ENCODE measurements around the gene TOR1AIP2.

Gene TOR1AIP2

DNA sequence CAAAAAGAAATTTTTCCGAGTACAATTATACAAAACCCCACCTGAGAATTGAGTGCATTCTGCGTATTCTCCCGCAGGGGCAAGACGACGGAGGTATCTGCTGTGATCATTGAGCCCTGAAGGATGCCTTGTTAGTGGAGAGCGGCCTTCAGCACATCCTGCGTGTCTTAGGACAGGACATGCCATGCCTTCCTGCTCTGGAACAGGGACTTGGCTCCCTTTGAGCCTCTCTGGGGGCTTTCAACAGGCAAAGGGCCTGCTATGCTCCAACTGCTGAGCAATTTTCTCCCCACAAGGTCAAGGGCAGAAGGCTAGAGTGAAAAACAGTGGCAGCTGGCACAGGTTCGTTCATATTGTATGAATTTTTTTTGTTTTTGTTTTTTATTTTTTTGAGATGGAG, 52.4 kb downstream of the TOR1AIP2 start:
- FAIRE-seq = no peak

DNA sequence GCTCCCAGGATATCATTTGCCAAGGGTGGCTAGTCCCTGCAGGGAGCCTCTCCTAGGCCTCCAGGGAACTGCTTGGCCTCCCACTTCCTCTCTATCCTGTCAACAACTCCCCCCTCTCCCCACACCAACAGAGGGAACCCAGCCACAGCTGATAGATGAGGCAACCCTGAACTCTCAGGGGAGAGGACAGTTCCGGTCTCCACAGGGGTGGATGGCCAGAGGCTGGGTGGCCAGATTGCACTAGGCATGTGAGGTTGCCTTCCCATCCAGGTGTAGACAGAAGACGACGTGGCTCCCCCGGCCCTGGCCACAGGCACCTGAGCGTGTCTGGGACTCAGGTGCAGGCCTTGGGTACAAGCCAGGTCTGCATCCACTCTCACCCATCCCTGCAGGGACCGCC, 53.3 kb downstream of the TOR1AIP2 start:
- no peak for FAIRE-seq

DNA sequence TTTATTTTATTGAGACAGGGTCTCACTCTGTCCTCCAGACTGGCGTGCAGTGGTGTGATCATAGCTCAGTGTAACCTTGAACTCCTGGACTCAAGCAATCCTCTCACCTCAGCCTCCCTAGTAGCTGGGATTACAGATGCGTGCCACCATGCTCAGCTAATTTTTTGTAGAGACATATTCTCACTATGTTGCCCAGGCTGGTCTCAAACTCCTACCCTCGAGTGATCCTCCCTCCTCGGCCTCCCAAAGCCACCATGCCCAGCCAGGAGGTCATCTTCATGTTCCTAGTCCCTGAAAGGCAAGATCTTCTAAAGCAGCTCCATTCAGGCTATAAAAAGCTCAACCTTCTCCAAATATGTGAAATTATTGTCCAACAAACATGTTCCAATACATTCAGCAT, 53.9 kb downstream of the TOR1AIP2 start:
- FAIRE-seq = no peak

DNA sequence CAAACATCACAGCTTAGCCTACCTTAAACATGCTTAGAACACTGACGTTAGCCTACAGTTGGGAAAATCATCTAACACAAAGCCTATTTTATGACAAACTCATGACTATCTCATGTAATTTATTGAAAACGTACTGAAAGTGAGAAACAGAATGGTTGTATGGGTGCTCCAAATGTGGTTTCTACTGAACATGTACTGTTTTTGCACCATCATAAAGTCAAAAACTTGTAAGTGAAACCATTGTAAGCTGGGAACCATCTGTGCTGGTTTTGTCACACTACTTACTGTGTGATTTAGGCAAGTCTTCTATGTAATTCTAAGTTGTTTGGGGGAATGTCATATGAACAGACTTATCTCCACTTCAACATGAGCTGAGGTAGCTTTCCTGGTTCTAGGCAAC, 55.5 kb downstream of the TOR1AIP2 start:
- FAIRE-seq = no peak

DNA sequence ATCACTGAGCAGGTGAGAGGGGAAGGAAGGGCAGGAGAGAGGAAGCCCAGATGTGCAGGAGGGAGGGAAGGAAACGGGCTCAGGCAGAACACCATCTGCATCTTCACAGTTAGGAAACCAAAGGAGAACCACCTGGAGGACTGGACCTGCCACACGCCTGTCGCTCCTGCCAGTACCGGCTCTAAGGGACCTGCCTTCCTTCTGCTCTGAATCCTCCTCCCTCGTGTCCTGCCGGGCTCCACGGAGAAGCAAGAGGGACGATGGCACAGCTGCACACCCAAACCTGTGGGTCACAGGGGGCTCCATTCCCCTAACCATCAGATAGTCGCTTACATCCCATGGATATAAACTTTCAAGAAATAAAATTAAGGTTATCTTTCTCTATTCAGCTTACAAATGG, 56.1 kb downstream of the TOR1AIP2 start:
- FAIRE-seq = no peak

DNA sequence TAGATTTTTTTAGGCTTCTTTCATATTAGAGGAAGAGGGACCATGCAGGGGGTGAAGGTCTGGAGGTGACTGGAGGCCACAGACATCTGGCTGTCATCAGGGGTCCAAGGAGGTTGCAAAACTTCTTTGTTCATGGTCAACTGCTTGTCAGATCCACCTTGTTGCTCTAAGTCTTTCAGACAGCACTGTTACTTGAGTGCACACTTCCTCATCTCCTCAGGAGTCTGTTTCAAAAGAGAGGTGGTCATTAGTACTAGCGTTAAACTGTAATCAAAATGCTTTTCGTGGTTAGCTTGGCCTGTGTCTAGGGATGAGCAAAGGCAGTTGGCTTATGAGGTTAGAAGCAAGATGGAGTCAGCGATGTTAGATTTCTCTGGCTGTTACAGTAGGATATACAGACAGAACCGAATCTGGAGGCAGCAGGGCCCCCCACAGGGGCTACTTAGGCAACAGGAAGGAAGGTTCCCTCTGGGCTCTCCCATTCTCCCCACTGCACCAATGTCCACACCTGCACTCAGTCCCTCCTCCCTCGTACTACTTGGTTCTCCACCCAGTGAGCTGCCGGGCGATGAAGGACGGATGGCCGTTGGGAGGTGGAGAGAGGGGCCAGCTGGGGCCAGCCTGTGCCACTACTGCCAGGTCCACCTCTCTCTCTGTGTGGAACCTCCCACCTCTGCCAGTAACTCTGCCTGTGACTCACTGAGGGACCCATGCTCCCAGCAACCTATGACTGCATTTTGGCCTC, 57.2 kb downstream of the TOR1AIP2 start:
- FAIRE-seq = no peak

DNA sequence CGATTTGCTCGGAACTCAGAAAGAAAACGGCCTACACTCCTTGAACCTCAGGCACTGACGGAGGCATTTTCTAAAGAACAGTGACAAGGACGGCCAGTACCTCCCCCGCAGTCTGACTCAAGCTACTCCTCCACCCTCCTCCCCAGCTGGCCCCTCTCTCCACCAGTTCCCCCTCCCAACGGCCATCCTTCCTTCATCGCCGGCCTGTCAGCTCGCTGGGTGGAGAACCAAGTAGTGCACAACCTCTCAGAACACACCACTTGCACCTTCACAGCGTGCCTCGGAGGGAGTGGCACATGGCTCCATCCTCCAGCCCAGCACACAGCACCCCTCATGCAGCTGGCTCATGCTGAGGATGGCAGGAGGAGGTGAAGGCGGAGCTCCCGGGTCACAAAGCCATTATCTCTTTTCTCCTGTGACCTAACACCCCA, 58.8 kb downstream of the TOR1AIP2 start:
- FAIRE-seq = no peak

DNA sequence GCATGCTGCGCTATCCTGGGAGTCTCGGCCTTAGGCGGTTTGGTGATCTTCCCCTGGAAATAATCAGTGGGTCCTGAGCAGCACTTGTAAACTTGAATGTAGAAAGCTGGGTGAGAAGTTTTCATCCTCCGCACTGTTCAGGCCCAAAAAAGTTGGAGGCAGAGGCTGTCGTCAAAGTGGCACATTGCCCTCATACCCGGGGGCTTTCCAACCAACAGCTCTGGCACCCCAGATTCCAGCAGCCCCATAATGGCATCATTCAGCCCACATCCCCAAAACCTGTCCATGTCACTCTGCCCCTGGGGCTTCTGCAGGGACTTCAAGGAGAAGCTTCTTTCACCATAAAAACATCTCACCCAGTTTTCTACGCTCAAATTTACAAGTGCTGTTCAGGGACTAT, 59.3 kb downstream of the TOR1AIP2 start:
- FAIRE-seq = no peak

DNA sequence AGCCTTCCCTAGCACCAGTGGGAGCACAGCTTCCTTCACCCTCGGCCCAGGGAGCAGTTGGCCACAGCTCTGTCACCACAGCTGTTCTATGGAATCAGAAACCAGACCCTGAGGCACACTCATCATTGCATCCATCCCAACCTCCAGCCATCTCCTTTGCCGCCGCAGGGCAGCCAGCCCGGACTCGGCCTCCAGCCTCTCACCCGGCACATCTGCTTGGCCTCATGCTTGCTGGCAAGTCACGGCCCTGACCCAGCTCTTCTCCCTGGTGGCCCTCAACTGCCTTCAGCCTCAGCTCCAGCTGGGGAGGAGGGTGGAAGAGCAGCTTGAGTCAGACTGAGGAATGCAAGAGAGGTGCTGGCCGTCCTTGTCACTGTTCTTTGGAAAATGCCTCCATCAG, 59.8 kb downstream of the TOR1AIP2 start:
- FAIRE-seq = no peak

DNA sequence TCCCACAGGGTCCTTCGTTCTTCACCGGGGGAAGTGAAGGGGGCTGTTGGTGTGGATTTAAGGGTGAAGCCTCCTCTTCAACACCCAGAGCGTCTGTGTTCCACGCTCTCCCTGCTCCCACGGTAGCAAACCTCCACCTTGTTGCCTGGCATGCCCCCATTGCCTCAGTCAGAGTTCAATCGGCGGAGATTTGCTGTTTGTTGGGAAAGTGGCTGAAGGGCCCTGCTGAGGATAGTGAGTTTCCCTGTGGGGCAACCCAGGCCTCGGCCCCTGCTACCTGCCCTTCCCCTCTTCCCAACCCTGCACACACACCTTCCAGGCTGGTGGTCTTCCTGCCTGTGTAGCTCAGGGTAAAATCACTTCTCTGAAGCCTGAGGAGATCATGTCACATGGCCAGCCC, 60.5 kb downstream of the TOR1AIP2 start:
- FAIRE-seq = no peak

DNA sequence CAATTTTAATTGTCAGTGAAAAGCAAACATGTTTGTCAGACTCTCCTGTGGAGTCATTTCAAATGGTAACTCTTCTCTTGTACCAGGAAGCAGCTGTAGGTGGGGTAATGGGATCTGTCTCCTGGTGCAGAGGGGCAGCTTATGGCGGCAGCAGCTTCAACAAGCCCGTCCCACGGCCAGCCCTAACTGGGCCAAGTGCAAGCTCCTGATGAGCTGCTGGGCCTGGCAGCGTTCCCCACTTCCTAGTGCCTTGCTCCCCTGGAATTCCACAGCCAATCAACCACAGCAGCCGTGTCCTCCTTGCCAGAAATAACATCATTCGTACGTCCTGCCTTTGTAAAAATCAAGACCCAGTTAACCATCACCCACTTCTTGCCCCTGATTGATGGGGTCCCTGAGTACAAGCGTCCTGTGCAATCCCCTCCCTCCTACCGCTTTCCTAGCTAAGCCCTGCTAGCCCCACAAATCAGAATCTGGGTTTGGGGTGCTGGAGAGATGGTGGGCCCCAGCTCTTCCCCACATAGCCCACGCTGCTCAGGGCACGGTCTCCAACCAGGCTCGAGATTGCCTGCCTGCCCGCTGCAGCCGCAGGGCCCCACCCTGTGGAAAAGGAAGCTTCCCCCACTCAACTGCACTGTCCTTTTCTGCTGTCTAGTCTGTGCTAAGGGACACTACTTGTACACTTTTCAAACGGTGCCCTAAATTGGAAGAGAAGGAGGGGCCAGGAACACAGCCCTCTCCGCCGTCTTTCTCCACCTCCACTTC, 61.2 kb downstream of the TOR1AIP2 start:
- no peak for FAIRE-seq

DNA sequence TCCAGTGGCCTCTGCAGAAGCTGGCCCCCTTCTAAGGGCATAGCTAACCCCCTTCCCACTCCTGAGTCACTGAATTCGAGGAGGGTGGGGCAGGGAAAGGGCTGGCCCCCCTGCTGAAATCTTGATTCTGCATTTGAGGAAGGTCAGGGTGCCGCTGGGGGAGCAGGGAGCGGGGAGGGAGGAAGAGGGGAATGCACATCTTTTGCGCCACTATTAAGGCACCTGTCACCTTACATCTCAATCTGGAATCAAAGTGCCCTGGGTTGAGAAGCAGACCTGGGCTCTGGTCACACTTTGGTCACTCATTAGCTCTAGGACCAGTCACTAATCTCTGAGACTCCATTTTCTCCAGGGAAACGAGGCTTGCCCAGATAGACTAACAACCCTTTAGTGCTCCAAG, 62.0 kb downstream of the TOR1AIP2 start:
- FAIRE-seq = no peak

DNA sequence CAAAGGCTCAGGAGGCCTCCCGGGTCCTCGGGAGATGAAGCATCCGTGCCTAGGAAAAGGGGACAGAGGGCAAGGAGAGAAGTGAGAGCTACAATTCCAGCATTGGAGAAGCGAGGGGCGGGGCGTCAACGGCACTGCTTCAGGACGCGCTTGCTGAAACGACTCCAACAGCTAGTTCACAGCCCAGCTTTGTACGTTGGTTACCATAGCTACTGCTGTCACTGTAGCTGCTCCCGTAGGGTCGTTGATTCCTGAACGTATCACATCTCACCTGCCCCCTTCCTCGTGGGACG, 63.1 kb downstream of the TOR1AIP2 start:
- FAIRE-seq = no peak

DNA sequence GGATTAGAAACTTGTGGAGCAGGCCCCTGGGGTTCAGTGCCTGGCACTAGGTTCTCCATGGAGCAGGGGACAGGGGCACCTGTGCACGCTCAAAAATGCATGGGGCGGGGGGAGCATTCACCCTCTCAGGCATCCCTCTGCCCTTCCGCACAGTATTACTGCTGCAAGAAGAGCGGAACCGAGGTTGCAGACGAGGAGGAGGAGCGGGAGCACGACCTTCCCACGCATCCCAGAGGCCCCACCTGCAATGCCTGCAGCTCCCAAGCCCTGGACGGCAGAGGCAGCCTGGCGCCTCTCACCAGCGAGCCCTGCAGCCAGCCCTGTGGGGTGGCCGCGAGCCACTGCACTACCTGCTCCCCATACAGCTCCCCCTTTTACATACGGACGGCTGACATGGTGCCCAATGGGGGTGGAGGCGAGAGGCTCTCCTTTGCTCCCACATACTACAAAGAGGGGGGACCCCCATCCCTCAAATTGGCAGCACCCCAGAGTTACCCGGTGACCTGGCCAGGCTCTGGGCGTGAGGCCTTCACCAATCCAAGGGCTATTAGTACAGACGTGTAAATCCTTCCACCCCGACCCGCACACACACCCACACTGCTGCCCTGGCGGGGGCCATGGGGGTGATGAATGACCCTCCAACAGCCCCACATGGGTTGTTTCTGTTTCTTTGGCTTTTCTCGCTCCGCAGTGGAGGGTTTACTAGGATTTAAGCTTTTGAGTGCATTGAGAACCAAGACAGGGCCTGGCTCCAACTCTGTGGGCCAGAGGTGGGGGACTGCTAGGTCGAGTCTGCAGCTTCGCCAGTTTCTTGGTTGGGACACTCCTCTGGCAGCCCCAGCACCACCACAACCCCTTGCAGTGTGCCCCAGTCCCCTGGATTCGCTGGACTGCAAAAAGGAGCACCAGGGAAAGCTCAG, 63.7 kb downstream of the TOR1AIP2 start:
- no peak for FAIRE-seq

DNA sequence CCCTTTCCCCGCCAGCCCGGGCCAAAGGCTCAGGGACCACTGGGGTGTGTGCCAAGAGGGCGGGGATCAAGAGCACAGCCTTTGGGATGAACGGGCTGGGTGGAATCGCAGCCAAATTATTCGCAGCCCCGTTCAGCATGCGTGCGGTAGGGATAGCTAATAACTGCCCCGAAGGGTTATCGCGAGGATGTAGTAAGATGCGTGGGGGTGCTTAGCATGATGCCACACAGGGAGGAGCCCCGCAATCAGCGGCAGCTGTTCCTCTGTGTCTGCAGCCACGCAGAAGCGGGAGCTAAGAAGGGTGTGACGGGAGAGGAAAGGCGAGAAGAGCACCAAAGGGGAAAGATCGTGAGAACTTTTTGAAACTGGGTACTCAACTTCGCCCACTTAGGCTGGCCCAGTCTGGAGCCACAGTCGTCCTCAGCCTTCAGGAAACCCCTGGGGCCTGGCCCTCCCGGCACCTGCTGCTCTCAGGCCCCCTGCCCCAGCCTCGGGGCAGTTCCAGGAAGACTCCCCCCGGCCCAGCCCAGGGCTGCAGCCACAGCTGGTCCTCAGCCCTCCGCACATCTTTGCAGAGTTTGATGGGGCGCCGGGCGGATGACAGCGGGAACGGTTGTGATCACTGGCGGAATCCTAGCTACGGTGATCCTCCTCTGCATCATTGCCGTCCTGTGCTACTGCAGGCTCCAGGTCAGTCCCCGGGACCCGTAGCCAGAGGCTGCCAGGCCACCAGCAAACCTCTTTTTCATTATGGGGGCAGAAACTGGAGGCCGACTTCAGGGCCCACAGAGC, 64.9 kb downstream of the TOR1AIP2 start:
- no peak for FAIRE-seq

DNA sequence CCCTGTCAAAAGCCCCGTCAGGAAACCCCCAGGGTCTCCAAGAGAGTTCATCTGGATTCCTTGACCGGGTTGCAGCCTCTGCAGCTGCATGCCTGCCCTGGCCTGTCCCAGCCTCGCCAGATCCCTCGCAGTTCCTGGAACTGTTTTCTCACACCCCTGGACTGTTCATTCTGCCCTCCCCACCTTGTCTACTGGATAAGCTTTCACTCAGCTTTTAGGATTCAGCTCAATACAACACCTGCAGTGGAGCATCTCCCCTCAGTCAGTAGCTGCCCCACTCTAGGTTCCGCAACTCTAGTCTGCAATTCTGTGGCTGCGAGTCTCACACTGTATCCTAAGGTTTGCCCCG, 67.3 kb downstream of the TOR1AIP2 start:
- no peak for FAIRE-seq

DNA sequence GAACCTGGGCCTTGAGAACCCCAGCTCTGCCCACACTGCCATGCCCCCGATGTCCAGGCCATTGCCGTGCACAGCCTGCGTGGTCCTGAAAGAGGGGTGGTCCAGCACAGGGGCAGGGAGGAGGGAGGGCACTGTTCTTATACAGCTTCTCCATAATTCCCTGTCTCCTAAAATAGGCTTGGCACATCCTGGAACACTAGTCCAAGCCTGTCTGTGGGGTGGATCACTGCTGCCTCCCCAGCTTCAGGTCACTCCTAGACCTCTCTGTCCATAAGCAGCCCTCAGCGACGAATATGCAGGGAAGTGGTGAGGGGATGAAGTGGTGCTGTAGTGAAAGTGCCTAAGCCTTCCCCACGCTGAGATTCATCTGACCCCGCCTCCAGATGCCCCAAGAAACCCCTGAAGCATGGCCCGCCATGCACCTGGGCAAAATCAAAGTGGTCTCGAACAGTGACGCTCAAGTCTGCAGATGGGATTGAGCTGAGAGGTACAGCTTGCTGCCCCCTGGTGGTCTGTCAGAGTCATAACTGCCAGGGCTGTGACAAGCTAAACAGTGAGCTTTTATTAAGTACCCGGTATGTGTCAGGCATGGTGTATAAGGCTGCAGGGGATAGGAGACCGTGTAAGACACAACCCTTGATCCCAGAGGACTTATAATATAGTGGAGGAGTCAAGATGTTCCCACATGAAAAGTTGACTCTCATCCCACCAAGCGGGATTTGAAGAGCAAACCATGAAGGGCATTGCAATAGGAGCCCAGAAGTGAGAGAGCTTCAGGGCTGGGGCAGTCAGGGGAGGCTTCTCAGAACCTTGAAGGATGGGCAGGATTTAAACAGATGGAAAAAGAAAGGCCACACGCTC, 67.9 kb downstream of the TOR1AIP2 start:
- no peak for FAIRE-seq

DNA sequence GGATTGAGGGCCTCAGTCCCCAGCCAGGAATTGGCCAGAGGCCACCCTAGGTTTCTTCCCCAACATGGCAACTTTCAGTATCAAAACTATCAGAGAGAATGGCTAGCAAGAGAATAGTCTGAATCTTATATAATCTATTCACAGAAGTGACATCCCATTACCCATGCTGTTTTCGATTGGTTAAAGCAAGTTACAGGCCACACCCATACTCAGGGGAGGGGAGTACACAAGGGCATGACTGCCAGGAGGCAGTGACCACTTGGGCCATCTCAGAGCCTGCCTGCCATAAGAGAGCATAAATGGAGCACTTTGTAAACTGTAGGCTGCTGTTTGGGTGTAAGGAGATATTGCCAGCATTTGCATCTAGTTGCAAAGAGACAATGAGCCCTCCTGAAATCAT, 69.1 kb downstream of the TOR1AIP2 start:
- no peak for FAIRE-seq

DNA sequence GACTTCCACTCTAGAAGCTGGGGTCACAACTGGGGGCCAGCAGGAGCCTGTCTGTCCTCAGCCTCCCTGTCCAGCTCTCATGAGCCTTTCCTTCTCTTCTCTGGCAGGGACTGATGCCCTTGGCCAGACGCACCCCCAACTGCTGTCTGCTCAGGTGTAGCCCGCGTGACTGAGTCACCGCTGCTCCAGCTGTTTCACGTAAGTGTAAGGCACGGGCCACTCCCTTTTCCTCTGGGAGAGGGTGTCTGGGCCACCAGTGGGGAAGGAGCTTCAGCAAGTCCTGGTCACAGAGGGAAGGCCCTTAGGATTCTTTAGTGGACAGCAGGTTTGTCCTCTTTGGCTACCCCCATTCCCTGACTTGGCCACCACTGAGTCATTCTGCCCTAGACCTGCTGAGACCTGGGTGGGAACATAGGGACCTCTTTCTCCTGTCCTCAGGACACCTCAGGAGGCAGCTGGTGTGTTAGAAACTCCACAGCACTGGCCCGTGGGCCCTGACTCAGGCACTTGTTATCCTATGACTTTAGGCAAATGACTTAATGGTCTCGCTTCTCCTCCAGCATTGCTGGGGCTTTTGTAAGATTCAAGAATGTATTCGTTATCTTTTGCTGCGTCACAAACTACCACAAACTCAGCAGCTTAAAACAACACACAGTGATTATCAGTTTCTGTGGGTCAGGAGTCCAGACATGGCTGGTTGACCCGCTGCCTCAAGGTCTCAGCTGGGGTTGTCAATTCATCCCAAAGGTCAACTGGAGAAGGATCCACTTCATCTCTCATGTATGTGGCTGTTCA, 69.7 kb downstream of the TOR1AIP2 start:
- no peak for FAIRE-seq

DNA sequence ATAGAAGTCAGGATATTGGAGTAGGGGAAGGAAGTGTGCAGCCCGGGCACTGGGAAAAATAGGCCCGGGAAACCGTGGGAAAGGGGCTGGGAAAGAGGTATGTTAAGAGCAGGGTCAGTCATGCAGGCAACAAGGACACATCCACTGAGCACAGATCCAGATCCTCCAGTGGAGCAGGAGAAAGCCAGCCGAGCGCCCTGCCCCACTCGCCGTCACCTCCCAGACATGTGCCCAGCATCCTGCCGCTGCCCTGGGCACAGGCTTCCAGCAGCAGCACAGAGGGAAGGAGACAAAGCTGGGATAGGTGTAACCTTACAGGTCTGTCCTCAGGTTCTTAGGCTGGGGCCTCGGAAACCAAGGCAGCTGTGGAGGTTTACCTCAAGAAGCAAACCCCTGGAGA, 70.3 kb downstream of the TOR1AIP2 start:
- no peak for FAIRE-seq

DNA sequence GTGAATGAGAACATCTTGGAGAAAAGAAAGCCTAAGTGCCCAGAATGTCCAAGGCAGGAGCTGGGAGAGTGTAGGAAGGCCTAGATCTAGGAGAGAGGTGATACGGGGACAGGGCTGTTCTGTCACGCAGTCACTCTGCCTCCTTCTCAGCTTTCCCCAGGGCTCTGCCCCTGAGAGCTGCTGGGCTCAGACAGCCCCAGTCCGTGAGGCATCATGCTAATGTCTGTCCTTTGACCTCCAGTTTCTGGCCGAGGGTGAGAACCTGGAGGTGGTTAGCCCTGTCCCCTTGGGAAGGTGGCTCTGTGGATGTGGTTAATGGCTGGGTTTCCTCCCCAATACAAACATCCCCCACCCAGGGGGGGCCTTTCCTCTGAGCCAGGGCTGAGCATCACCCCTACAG, 71.3 kb downstream of the TOR1AIP2 start:
- no peak for FAIRE-seq

All from G401.6 (cell line).